SK-N-SH (cell line): Measurements from ENCODE around the gene NMT2. TPM values are rescaled to one million over a fixed set of nuclear protein-coding genes. Genes with fewer than 3 reads are reported as not detected.
A peak's percentile ranks its signal among the peaks of the same experiment; 100 is the strongest.

Experiments used
- CTCF ChIA-PET: fragments of 300-600, 350-600 bp; formaldehyde crosslinking; extraction: SDS; loops from one replicate; lab custom pipeline; 2021; lab: Yijun Ruan, JAX
- POLR2A ChIA-PET: fragments of 350-600 bp; sonication (Branson Sonifier 250); formaldehyde crosslinking; extraction: SDS; loops from one replicate; lab custom pipeline; 2020; ENCODE audit warnings: antibody characterized with exemption, inconsistent platforms; lab: Yijun Ruan, JAX
- DNase-seq: peaks from one replicate; pipeline ENCODE4 v3.0.0; 2012
- H2AFZ ChIP-seq: fragments of 200-600 bp; sonication (generic); 2 replicates; pipeline ENCODE4 v1.8.1; 2016; ENCODE audit warnings: antibody characterized with exemption, mild to moderate bottlenecking, low read depth
- H3F3A ChIP-seq: fragments of 200-600 bp; sonication (generic); replicated peaks from 2 replicates; pipeline ENCODE3; 2016; ENCODE audit warnings: antibody characterized with exemption, mild to moderate bottlenecking; ENCODE audit not compliant: insufficient read depth
- H3K27ac ChIP-seq, 2 experiments: fragments of 200-500 bp in 1 of 2; fragments of 200-600 bp in 1 of 2; sonication (Bioruptor generic) in 1 of 2; sonication (generic), shearing (Covaris generic) in 1 of 2; 2 replicates each; pipeline versions ENCODE4 v1.5.1 to v1.6.1; 2014 to 2016; ENCODE audit warnings: low read depth in 2 of 2, inconsistent platforms in 1 of 2, low read length in 1 of 2, mild to moderate bottlenecking in 1 of 2, mixed read lengths in 1 of 2
- H3K27me3 ChIP-seq: fragments of 200-600 bp; sonication (generic), shearing (Covaris generic); 2 replicates; pipeline ENCODE4 v1.6.1; 2016; ENCODE audit warnings: mixed run types; ENCODE audit not compliant: insufficient read depth
- H3K36me3 ChIP-seq, 2 experiments: fragments of 200-500 bp in 1 of 2; fragments of 200-600 bp in 1 of 2; sonication (Bioruptor generic) in 1 of 2; sonication (generic) in 1 of 2; replicated peaks in 1 of 2; 2 replicates each; pipeline versions ENCODE3 to v1.5.1; 2014 to 2016; ENCODE audit warnings: low read length in 1 of 2, mild to moderate bottlenecking in 1 of 2; ENCODE audit not compliant: insufficient read depth in 2 of 2, control insufficient read depth in 1 of 2
- H3K4me1 ChIP-seq, 2 experiments: fragments of 200-500 bp in 1 of 2; fragments of 200-600 bp in 1 of 2; sonication (Bioruptor generic) in 1 of 2; sonication (generic), shearing (Covaris generic) in 1 of 2; 2 replicates each; pipeline versions ENCODE4 v1.5.1 to v1.6.1; 2014 to 2016; ENCODE audit warnings: low read depth in 1 of 2, low read length in 1 of 2, mixed run types in 1 of 2; ENCODE audit not compliant: insufficient read depth in 2 of 2, control insufficient read depth in 1 of 2
- H3K4me2 ChIP-seq: fragments of 200-600 bp; sonication (generic), shearing (Covaris generic); 2 replicates; pipeline ENCODE4 v1.6.1; 2017; ENCODE audit warnings: mixed run types
- H3K4me3 ChIP-seq, 2 experiments: fragments of 200-500 bp in 1 of 2; fragments of 200-600 bp in 1 of 2; sonication (Bioruptor generic) in 1 of 2; sonication (generic), shearing (Covaris generic) in 1 of 2; 2 replicates each; pipeline versions ENCODE4 v1.5.1 to v1.8.1; 2014 to 2016; ENCODE audit warnings: low read depth in 2 of 2, inconsistent platforms in 1 of 2, low read length in 1 of 2, mild to moderate bottlenecking in 1 of 2, mixed read lengths in 1 of 2, moderate library complexity in 1 of 2
- H3K79me2 ChIP-seq: fragments of 200-600 bp; sonication (generic); 2 replicates; pipeline ENCODE4 v1.8.1; 2017; ENCODE audit warnings: mild to moderate bottlenecking; ENCODE audit not compliant: insufficient read depth
- H3K9ac ChIP-seq: fragments of 200-600 bp; sonication (generic); 2 replicates; pipeline ENCODE4 v1.6.1; 2017; ENCODE audit warnings: mixed run types
- H3K9me2 ChIP-seq: fragments of 200-600 bp; sonication (generic); 2 replicates; pipeline ENCODE4 v1.6.1; 2017; ENCODE audit warnings: mixed run types
- H3K9me3 ChIP-seq: fragments of 200-600 bp; sonication (generic); 2 replicates; pipeline ENCODE4 v1.6.1; 2017; ENCODE audit warnings: mixed run types, mild to moderate bottlenecking, moderate library complexity
- H4K20me1 ChIP-seq: fragments of 200-600 bp; sonication (generic); 2 replicates; pipeline ENCODE4 v1.6.1; 2017; ENCODE audit warnings: mild to moderate bottlenecking, mixed run types; ENCODE audit not compliant: insufficient read depth
- CTCF ChIP-seq: fragments of 200-600 bp; sonication (generic); IDR thresholded peaks from 2 replicates; pipeline ENCODE4 v1.6.1; 2017; ENCODE audit warnings: antibody characterized with exemption, mild to moderate bottlenecking, moderate library complexity
- ELF1 ChIP-seq: IDR thresholded peaks from 2 replicates; pipeline ENCODE4 v1.4.0; 2012
- FOXJ3 ChIP-seq: sonication (generic); formaldehyde crosslinking; IDR thresholded peaks from 2 replicates; pipeline ENCODE4 v1.5.1; 2020; ENCODE audit warnings: mild to moderate bottlenecking, missing genetic modification reagents
- NFIC ChIP-seq: IDR thresholded peaks from 2 replicates; pipeline ENCODE4 v1.4.0; 2012; ENCODE audit warnings: borderline replicate concordance
- POLR2AphosphoS5 ChIP-seq: IDR thresholded peaks from 2 replicates; pipeline ENCODE4 v1.6.1; 2012; ENCODE audit warnings: low read depth, low read length
- REST ChIP-seq: IDR thresholded peaks from 2 replicates; pipeline ENCODE4 v1.6.1; 2012; ENCODE audit warnings: mild to moderate bottlenecking, low read depth, low read length, moderate library complexity
- RXRA ChIP-seq: IDR thresholded peaks from 2 replicates; pipeline ENCODE4 v1.4.0; 2012; ENCODE audit warnings: low read depth, mild to moderate bottlenecking, borderline replicate concordance
- USF1 ChIP-seq: IDR thresholded peaks from 2 replicates; pipeline ENCODE4 v1.4.0; 2012; ENCODE audit warnings: low read depth, borderline replicate concordance
- USF2 ChIP-seq: fragments of 150-350 bp; IDR thresholded peaks from 2 replicates; pipeline ENCODE4 v1.6.1; 2017; ENCODE audit warnings: antibody characterized with exemption, low read length, low read depth, borderline replicate concordance
- WGBS: methylation state at CpG from one replicate; pipeline ENCODE4 v1.1.6; 2017; ENCODE audit warnings: low lambda C conversion rate; 5-methylcytosine and 5-hydroxymethylcytosine counted together
- polyA plus RNA-seq, 3 experiments: library from polyadenylated mRNA; depleted of rRNA; stranded (reverse); fragments of >200 nt; gene quantifications; 2 replicates each; pipeline ENCODE4 v1.2.3, GENCODE V29; 2012

The NMT2 gene
- polyA plus RNA-seq, 1 of the 3 experiments (the other 2 are of a cell fraction): 25.9 TPM

- peak; percentile 78 for DNase-seq
- Histone ChIP-seq H3K27ac (peak overlapping the region; percentile 73 to 88), H3F3A (no peaks in the 10 kb centered on the region), H3K4me3 (peak overlapping the region; percentile 77 to 92), H3K4me1 (peaks cover 4 to 25% of the 10 kb centered on the region in 2 experiments), H3K36me3 (no peaks in the 10 kb centered on the region), H3K9me2 (no peaks in the 10 kb centered on the region), H3K27me3 (no peaks in the 10 kb centered on the region), H3K4me2 (peak overlapping the region; percentile 88), H2AFZ (peak overlapping the region; percentile 85), H3K9me3 (no peaks in the 10 kb centered on the region), H3K79me2 (peaks cover 53% of the 10 kb centered on the region), H4K20me1 (peaks cover 15% of the 10 kb centered on the region; the same call in 1 of the 2 replicates), H3K9ac (peak overlapping the region; percentile 83)
- ChIA-PET POLR2A (interaction anchor here (0.6 kb wide), 1 partner anchor 214 kb away, joined by 7 read pairs; no protein-coding TSS in a partner anchor), CTCF (interaction anchor here (0.5 to 2.0 kb wide), 8 partner anchors 9 to 1390 kb away, joined by 3 to 7 read pairs (median 4); partner anchors contain the start of gene FAM171A1)
- WGBS: under 1% methylated on average over 17 of the region's 54 CpGs
- TF ChIP-seq RXRA (no peak), CTCF (peak; percentile 57)
Measured at GRCh38 chr10:15167411-15168290, 842 bp downstream of the NMT2 start.

GRCh38 chr10:15166325-15166724, 2.2 kb downstream of the NMT2 start:
- peaks cover 4 to 25% of the 10 kb centered on the region in 2 experiments for H3K4me1 ChIP-seq
- peaks cover 64% of the 10 kb centered on the region for H3K79me2 ChIP-seq
- peak overlapping the region; percentile 6 to 15; a peak in 2 of 4 replicates for H3K27ac ChIP-seq
- no peaks in the 10 kb centered on the region for H3K9me3 ChIP-seq
- H3K9ac ChIP-seq: peak overlapping the region; percentile 83; the same call in 1 of the 2 replicates
- no peak overlapping the region for H2AFZ ChIP-seq
- peaks cover 18% of the 10 kb centered on the region for H4K20me1 ChIP-seq
- H3K36me3 ChIP-seq: no peaks in the 10 kb centered on the region
- ChIA-PET POLR2A (no interaction called here), CTCF (interaction anchor here (0.6 to 1.0 kb wide), 2 partner anchors 108 to 252 kb away, joined by 3 read pairs; no protein-coding TSS in a partner anchor)
- no peak for DNase-seq
- H3F3A ChIP-seq: no peaks in the 10 kb centered on the region
- H3K4me3 ChIP-seq: peak overlapping the region; percentile 77 to 92; a peak in 3 of 4 replicates
- WGBS: 70% methylated on average over 2 of the region's 2 CpGs
- no peaks in the 10 kb centered on the region for H3K27me3 ChIP-seq
- TF ChIP-seq REST (no peak), FOXJ3 (CRISPR knock-in tag) (no peak), USF1 (no peak), USF2 (no peak), NFIC (no peak), POLR2AphosphoS5 (no peak), ELF1 (no peak), CTCF (no peak)
- no peaks in the 10 kb centered on the region for H3K9me2 ChIP-seq
- H3K4me2 ChIP-seq: peak overlapping the region; percentile 88
